Activated naive CD4-positive, alpha-beta T cell treated with anti-CD3 and anti-CD28 coated beads, Interleukin-2, amount 50 U/mL, for 16 hours (primary cell): ENCODE measurements around the gene IL1RAPL1.

Experiments
- DNase-seq: peaks from one replicate; pipeline ENCODE4 v3.0.0-alpha.2; 2020

Gene IL1RAPL1

GRCh38 chrX:29553542-29553941, 966.3 kb downstream of the IL1RAPL1 start:
- no peak for DNase-seq

DNA sequence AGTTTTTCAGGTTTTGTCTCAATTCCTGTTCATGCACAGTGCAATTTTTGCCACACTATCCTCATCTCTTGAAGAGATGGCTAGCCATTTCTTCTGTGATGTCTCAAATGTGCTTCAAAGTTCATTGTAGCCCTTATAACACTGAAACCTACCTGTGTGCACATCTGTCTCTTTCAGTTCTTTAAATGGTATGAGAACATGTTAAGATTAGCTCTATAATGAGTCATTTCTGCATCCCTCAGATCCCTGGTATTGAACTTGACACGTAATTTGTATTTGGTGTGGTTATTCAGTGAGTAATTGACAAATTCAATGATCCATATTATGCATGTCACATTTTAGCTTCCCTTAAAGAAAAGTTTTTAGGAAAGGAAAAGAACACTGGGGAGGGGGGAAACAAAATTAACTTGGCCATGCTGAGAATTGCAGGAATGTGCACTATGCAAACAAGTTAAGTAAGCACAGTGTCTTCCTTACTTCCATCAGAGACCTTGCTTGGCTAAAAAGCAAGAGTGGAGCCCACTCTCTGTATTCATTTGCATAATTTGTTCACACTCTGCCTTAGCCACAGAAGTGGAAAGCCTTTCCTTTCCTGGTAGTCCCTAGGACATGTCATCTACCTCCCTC, 968.3 kb downstream of the IL1RAPL1 start:
- no peak for DNase-seq

DNA sequence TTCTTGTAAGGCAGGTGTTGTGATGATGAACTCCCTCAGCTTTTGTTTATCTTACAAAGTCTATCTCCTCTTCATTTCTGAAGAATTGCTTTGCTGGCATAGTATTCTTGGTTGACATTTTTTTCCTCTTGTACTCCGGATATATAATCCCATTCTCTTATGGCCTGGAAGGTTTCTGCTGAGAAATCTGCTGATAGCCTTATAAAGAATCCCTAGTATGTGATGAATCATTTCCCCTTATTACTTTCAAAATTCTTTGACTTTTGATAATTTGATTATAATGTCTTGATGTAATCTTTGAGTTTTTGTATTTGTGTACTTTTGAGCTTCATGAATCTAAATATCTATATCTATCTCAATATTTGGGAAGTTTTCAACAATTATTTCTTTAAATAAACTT, 972.8 kb downstream of the IL1RAPL1 start:
- no peak for DNase-seq

- DNase-seq, result no peak
Observed at GRCh38 chrX:29561417-29561816, 974.2 kb downstream of the IL1RAPL1 start.

DNA sequence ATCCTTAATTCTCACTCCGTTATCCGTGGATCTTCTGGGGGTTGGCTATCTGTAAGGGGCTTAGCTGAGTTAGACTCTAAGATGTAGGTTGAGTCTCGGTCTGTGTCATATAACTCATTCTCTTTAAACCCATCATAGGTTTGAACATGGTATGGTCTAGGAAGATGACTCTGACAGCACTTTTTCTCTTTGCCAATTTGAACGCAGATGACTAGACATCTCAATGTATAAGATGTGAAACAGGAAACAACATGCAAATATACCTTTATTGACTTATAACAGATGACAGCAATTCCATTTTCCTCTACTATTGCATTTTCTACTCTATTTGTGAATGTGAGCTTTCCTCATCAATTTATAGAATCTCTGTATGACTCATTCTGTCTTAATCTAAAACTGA, 993.3 kb downstream of the IL1RAPL1 start:
- DNase-seq, result no peak

DNA sequence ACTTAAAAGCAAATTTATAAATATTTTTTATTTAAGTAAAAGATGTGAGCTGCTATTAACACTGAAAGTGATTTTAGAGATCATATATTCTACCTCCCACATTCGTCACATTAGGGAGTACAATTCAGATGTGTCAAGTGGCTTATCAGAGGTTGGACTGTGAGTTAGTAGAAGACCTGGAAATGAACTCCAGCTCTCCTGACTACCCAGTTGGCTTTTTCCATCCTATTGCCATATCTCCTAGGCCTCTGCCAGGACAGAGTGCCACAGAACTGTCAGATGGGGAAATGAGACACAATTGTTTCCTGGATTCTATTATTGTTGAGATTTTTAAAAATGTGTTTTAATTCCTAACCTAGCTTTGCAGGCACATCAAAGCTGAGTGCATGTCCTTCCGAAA, 994.0 kb downstream of the IL1RAPL1 start:
- no peak for DNase-seq

DNA sequence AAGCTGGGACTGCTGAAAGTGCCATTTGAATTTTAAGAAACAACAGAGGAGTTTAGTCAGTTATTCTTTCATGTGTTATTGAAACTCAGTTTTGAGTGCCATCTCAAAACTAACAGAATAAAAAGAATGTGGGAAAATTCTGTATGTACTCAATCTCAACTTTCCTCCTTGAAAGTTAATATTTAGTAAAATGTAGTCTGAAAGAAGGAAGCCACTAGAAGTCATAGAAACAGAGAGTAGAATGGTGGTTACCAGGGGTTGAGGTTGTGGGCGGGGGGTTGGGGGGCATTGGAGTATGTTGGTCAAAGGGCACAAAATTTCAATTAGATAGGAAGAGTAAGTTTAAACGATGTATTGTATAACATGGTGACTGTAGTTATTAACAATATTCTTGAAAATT, 999.9 kb downstream of the IL1RAPL1 start:
- no peak for DNase-seq

GRCh38 chrX:29590921-29591320, 1003.7 kb downstream of the IL1RAPL1 start:
- no peak for DNase-seq

- DNase-seq, result no peak
Observed at GRCh38 chrX:29604381-29604780, 1017.1 kb downstream of the IL1RAPL1 start.

DNA sequence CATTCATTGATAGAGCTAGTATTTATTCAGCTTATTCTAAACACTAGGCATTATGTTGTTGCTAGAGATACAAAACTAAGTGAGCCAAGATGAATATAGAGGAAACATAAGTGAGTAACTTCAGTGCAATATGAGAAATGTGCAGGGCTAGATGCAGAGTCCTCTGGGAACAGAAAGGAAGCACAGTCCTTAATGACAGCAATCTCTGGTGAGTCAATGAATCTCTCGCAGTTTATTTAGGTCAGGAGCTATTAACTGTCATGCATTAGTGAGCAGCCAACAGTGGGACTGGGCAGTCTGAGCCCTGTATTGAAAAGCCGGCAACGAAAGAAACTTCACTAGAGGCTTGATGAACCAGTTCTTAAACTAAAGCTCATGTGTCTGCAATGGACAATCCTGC, 1030.0 kb downstream of the IL1RAPL1 start:
- DNase-seq, result no peak

- DNase-seq, result no peak
Observed at GRCh38 chrX:29617725-29618124, 1030.5 kb downstream of the IL1RAPL1 start.

DNA sequence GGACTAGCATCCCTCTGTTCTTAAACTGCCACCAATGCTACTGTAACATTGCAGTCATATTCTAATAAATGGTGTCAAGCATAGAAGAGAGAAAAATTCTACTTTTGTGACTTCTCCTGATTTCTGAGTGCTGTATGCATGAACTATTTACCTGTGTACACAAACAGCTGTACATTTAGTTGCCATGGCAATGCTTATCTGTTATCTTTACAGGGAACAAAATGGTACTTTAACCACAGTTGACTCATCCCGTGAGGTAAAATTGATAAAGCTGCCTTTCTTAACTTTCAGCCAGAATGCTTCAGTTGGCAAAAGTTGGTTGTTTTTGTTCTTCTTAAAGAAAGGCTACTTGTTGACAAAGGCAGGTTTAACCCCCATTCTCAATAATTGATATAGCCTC, 1040.6 kb downstream of the IL1RAPL1 start:
- DNase-seq, result no peak

DNA sequence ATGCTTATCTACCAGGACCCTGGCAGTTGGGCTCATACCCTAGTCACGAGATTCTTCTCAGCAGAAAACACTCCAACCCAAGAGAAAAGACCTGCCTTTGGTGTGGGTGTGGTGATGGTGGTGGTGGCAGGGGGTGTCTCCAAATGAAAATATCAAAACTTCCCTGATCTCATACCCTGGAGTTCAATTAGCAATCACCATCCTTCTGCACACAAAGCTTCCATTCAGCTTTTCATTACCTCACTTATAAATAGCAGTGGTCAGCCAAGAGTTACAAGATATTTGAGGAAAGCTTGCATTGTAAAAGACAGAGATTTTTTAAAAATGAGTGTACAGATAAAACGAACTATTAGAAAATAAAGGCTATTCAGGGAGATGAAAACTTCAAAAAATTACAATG, 1047.3 kb downstream of the IL1RAPL1 start:
- no peak for DNase-seq

DNA sequence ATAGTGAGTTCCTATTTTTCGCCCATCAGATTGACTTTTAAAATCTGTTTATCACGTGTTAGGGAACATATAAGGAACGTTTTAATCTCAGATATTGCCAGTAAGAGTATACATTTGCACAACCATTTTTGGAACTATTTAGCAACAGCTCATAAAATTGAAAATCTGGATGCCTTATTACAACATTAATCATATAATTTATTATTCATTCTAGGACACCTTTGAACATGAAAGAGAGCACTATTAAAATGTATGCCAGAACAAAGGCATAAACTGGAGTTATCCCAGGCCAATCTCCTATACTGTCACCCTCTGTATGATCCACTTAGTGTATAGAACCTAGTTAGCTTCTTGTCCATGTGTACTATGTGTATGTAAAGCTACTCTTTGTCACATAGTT, 1049.1 kb downstream of the IL1RAPL1 start:
- no peak for DNase-seq

GRCh38 chrX:29640106-29640505, 1052.9 kb downstream of the IL1RAPL1 start:
- no peak for DNase-seq

- no peak for DNase-seq
Observed at GRCh38 chrX:29641461-29641860, 1054.2 kb downstream of the IL1RAPL1 start.

GRCh38 chrX:29643181-29643580, 1055.9 kb downstream of the IL1RAPL1 start:
- no peak for DNase-seq

GRCh38 chrX:29648161-29648560, 1060.9 kb downstream of the IL1RAPL1 start:
- DNase-seq, result no peak

DNA sequence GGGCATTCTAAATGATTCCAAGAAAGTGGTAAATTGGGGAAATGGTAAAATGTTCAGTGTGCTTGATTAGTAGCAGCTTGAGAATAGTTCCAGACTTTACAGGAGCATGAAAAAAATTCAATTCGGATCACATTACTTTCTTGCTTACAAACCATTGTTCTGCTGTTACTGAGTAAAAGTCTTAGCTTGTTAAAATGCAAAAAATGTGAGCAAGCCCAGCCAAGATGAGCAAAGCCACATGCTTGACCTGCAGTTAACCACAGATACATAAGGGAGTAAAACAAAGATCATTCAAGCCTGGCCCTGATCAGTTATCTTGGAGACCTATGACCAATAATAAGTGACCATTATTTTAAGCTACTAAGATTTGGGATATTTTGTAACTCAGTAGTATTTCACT, 1065.2 kb downstream of the IL1RAPL1 start:
- DNase-seq, result no peak

DNA sequence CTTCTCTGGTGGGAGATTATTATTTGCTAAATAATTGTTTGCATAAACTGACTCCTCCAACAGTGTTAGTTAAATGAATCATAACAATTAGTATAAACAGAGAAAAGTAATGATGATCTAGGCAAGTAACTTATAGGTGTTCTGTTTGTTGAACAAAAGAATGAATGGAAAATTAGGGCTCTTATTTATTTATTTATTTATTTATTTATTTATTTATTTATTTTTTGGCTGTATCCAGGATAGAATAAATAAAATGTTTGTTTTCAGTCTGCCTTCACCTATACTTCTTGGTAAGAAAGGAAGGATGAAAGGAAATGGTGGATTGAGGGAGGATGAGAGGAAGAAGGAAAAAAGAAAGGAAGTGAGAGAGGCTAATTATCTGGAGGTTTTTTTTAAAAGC, 1066.5 kb downstream of the IL1RAPL1 start:
- no peak for DNase-seq

DNA sequence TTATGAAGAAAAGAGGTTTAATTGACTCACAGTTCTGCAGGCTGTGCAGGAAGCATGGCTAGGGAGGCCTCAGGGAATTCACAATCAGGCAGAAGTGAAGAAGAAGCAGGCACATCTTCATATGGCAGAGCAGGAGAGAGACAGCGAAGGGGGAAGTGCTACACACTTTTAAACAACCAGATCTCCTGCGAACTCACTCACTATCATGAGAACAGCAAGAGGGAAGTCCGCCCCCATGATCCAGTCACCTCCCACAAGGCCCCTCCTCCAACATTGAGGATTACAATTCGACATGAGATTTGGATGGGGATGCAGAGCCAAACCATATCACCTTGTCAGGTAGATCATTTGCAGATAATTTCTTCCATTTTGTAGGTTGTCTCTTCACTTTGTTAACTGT, 1072.7 kb downstream of the IL1RAPL1 start:
- DNase-seq, result no peak

- no peak for DNase-seq
Observed at GRCh38 chrX:29661290-29661689, 1074.0 kb downstream of the IL1RAPL1 start.

DNA sequence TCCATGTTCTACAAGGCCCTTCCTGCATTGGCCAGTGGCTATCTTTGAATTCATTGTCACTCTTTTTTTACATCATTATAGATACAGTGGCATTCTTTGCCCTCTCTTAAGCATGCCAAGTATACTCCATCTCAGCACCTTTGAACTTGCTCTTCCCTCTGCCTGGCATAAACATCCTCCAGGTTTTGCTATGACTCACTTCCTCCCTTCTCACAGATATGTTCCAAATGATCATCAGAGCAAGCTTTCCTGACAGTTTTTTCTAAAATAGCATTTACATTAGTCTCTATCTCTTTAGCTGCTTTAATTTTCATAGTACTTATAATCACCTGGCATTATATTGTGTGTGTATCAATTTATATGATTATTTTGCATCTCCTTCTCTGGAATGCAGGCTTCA, 1074.9 kb downstream of the IL1RAPL1 start:
- no peak for DNase-seq

DNA sequence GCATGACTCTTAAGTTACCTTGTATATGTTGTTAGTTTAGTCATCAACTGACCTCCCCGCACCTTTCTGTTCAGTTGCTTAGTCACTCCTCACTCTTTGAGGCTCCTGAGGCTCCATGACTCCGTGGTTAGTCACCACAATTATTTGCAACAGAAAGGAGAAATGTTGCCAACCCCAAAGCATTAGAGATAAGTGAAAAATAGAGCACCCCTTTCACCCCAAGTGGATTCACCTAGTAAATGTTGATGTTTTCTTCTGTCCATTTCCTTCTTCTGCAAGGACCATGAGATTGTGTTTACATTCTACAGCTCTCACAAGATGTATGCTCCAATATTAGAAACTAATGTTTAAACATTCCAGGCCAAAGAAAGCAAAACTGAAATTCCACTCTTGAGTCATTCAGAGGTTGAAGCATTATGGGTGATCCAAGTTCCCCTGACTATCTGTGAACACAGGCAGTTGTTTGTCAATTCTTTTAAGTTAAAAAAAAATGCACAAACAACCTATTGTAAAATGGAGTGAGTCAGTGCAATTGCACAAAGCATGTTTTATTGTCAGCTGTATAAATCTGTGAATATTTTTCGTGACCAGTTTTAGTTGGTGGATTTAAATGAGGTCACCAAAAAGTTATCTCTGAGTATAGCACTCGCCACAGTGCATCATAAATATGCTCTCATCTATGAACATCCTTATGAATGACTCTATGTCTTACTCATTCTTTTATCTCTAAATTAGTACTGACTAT, 1075.7 kb downstream of the IL1RAPL1 start:
- no peak for DNase-seq

GRCh38 chrX:29665532-29665931, 1078.3 kb downstream of the IL1RAPL1 start:
- no peak for DNase-seq
